HG02884 (cell line): ENCODE results near the gene CYLC2.

Source experiments
- ATAC-seq: cut with Tn5 transposase; IDR thresholded peaks from one replicate; pipeline ENCODE4 v1.9.1; 2021; ENCODE audit warnings: mild to moderate bottlenecking, moderate library complexity; ENCODE audit not compliant: unreplicated experiment

CYLC2 gene

GRCh38 chr9:102995033-102995432 is at the start of gene CYLC2:
Gene CYLC2, plus strand, starts transcription at chr9:102995333. Its CDS starts 48 bp downstream, at chr9:102995381.
- no peak for ATAC-seq

GRCh38 chr9:102950346-102950745 is 44.8 kb upstream of the CYLC2 start:
- ATAC-seq: no peak

GRCh38 chr9:102966999-102967398 is 28.1 kb upstream of the CYLC2 start:
- ATAC-seq: no peak

- ATAC-seq: no peak
Observed at GRCh38 chr9:102967979-102968378, 27.2 kb upstream of the CYLC2 start.

- ATAC-seq: no peak
Observed at GRCh38 chr9:102972780-102973179, 22.4 kb upstream of the CYLC2 start.

- ATAC-seq: no peak
Observed at GRCh38 chr9:102974530-102974929, 20.6 kb upstream of the CYLC2 start.

- ATAC-seq: no peak
Observed at GRCh38 chr9:102975251-102975650, 19.9 kb upstream of the CYLC2 start.

- ATAC-seq: no peak
Observed at GRCh38 chr9:102985162-102985895, 9.8 kb upstream of the CYLC2 start.

- ATAC-seq: no peak
Observed at GRCh38 chr9:102986425-102986824, 8.7 kb upstream of the CYLC2 start.

- no peak for ATAC-seq
Observed at GRCh38 chr9:103003689-103004088, 8.6 kb downstream of the CYLC2 start.

GRCh38 chr9:103014242-103014641 is 19.1 kb downstream of the CYLC2 start:
- no peak for ATAC-seq

- ATAC-seq: no peak
Observed at GRCh38 chr9:103025796-103026195, 30.7 kb downstream of the CYLC2 start.

GRCh38 chr9:103037508-103038477 is 42.7 kb downstream of the CYLC2 start:
- no peak for ATAC-seq

- ATAC-seq: no peak
Observed at GRCh38 chr9:103041961-103042360, 46.8 kb downstream of the CYLC2 start.
